ENCODE results near the gene TIMM21. TPM values are rescaled to one million over a fixed set of nuclear protein-coding genes. Genes with fewer than 3 reads are reported as not detected.

TIMM21 gene, protein sequence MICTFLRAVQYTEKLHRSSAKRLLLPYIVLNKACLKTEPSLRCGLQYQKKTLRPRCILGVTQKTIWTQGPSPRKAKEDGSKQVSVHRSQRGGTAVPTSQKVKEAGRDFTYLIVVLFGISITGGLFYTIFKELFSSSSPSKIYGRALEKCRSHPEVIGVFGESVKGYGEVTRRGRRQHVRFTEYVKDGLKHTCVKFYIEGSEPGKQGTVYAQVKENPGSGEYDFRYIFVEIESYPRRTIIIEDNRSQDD
- polyA plus RNA-seq (2013, experiment 1 of 2): 18.1 TPM
- 17.0 TPM for polyA plus RNA-seq (2013, experiment 2 of 2)

DNA sequence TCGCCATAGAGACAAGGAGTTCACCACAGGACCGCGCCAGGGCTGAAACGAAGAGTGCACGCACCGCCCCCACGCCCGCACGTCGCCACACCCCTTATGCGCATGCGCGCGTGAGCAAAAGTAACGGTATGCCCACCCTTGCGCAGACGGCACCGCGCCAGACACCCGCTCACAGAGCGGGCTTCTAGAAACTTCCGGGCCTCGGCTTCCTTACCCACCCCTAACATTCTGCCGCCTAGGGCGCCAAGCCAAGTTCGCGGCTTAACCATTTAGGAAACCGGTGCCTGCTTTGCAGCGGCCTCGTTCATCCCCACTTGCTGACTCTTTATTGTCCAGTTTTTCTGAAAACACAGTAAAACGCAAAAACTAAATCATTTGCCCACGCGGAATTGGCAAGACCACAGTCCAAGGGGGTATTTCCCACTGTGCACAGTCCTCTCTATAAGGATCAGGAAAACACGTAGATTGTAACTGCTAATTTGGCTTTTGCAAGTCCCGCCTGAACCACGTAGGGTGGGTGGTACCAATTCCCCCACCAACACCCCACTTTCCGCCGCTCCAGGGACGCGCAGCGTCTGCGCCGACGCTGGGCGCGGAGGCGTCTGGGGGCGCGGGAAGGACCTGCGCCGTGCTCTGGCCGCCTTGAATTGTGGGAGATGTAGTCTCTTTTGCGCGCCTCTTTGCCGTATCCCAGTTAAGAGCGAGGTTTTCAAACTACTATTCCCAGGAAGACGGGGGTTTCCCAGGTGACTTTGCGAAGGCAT lies at the start of gene TIMM21, which contains the start of gene FBXO15:
Gene TIMM21, plus strand, starts transcription at position 745 of the 764 bp plus-strand sequence. CDS start 286 bp downstream, outside the sequence.
Gene FBXO15, minus strand, starts transcription at position 56 of the 764 bp plus-strand sequence. Its CDS starts 49 bp downstream, at position 7.
- Histone ChIP-seq H3K9ac (ENCODE audit: low read length) (peak within 1 kb of the TSS; percentile 95), H3K4me2 (ENCODE audit: low read length, poor library complexity, severe bottlenecking) (peak within 1 kb of the TSS; percentile 97), H4K8ac (ENCODE audit: low read length) (peak within 1 kb of the TSS; percentile 87), H2BK12ac (ENCODE audit: low read length in 2 of 2) (peak within 1 kb of the TSS in 1 of 2 experiments; percentile 21), H2BK120ac (ENCODE audit: low read depth, low read length) (peak within 1 kb of the TSS; percentile 73), H3K27ac (ENCODE audit: low read length, poor library complexity, severe bottlenecking) (peak within 1 kb of the TSS; percentile 91), H2AFZ (ENCODE audit: low read depth, low read length) (peak within 1 kb of the TSS; percentile 47), H3K27me3 (ENCODE audit: control insufficient read depth in 1 of 2, insufficient read depth in 1 of 2, low read length in 2 of 2) (no peaks in the 10 kb centered on the region), H3K4me3 (ENCODE audit: insufficient read depth in 1 of 2, low read depth in 1 of 2, low read length in 2 of 2) (peak within 1 kb of the TSS; percentile 65 to 96), H3K4ac (ENCODE audit: low read depth in 1 of 2, low read length in 2 of 2) (peak within 1 kb of the TSS; percentile 60 to 75), H3K79me1 (replicated peaks; ENCODE audit: low read length, poor library complexity, severe bottlenecking) (peaks cover 23% of the 10 kb centered on the region), H3K14ac (ENCODE audit: low read length in 2 of 2) (no peak within 1 kb of the TSS), H3K9me3 (ENCODE audit: control insufficient read depth, low read length) (no peaks in the 10 kb centered on the region), H2BK15ac (ENCODE audit: low read depth, poor library complexity, severe bottlenecking) (peak within 1 kb of the TSS; percentile 65), H3K23ac (ENCODE audit: low read length in 2 of 2) (no peak within 1 kb of the TSS), H2AK5ac (ENCODE audit: low read length, severe bottlenecking) (peak within 1 kb of the TSS; percentile 33), H3K4me1 (ENCODE audit: control insufficient read depth, insufficient read depth, low read depth, low read length) (peaks cover 14% of the 10 kb centered on the region), H4K91ac (ENCODE audit: low read length) (peak within 1 kb of the TSS; percentile 48), H3K18ac (ENCODE audit: low read depth in 1 of 2, low read length in 2 of 2) (peak within 1 kb of the TSS; percentile 69 to 84), H3K36me3 (ENCODE audit: control insufficient read depth in 1 of 2, insufficient read depth in 2 of 2, low read depth in 1 of 2, low read length in 2 of 2) (peaks cover 4 to 18% of the 10 kb centered on the region in 2 experiments), H2BK5ac (ENCODE audit: low read depth, low read length, poor library complexity, severe bottlenecking) (no peak within 1 kb of the TSS)
- DNase-seq: peak; percentile 98
- under 1% methylated on average over 55 of the region's 58 CpGs for WGBS

DNA sequence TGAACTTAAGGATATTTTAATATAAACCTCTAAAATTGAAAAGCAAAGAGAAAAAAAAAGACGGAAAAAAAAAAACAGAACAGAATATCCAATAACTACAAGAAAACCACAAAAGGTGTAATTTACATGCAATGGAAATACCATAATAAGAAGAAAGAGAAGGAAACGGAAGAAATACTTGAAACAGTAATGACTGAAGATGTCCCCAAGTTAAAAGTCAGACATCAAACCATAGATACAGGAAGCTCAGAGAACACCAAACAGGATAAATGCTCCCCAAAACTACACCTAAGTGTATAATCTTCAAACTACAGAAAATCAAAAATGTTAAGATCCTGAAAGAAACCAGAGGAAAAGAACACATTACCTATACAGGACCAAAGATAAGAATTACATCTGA lies 39.9 kb upstream of the TIMM21 start:
- H3K4me2 ChIP-seq (ENCODE audit: low read length, poor library complexity, severe bottlenecking): no peak overlapping the region
- H4K8ac ChIP-seq (ENCODE audit: low read length): no peak overlapping the region
- H3K14ac ChIP-seq (ENCODE audit: low read length in 2 of 2): no peak overlapping the region
- H2AFZ ChIP-seq (ENCODE audit: low read depth, low read length): no peak overlapping the region
- no peak overlapping the region for H2BK12ac ChIP-seq (ENCODE audit: low read length in 2 of 2)
- no peaks in the 10 kb centered on the region for H3K79me1 ChIP-seq (replicated peaks; ENCODE audit: low read length, poor library complexity, severe bottlenecking)
- no peak overlapping the region for H2BK15ac ChIP-seq (ENCODE audit: low read depth, poor library complexity, severe bottlenecking)
- H2BK120ac ChIP-seq (ENCODE audit: low read depth, low read length): no peak overlapping the region
- H2AK5ac ChIP-seq (ENCODE audit: low read length, severe bottlenecking): no peak overlapping the region
- no peak overlapping the region for H3K4me3 ChIP-seq (ENCODE audit: insufficient read depth in 1 of 2, low read depth in 1 of 2, low read length in 2 of 2)
- H3K4ac ChIP-seq (ENCODE audit: low read depth in 1 of 2, low read length in 2 of 2): no peak overlapping the region
- no CpG with 5 or more reads among the region's 2 CpGs for WGBS
- no peaks in the 10 kb centered on the region for H3K27me3 ChIP-seq (ENCODE audit: control insufficient read depth in 1 of 2, insufficient read depth in 1 of 2, low read length in 2 of 2)
- H2BK5ac ChIP-seq (ENCODE audit: low read depth, low read length, poor library complexity, severe bottlenecking): no peak overlapping the region
- H3K36me3 ChIP-seq (ENCODE audit: control insufficient read depth in 1 of 2, insufficient read depth in 2 of 2, low read depth in 1 of 2, low read length in 2 of 2): no peaks in the 10 kb centered on the region
- no peak overlapping the region for H3K18ac ChIP-seq (ENCODE audit: low read depth in 1 of 2, low read length in 2 of 2)
- H3K9ac ChIP-seq (ENCODE audit: low read length): no peak overlapping the region
- no peak overlapping the region for H3K27ac ChIP-seq (ENCODE audit: low read length, poor library complexity, severe bottlenecking)
- no peak for DNase-seq
- no peak overlapping the region for H3K23ac ChIP-seq (ENCODE audit: low read length in 2 of 2)
- H3K9me3 ChIP-seq (ENCODE audit: control insufficient read depth, low read length): peaks cover 17% of the 10 kb centered on the region
- H4K91ac ChIP-seq (ENCODE audit: low read length): no peak overlapping the region
- no peaks in the 10 kb centered on the region for H3K4me1 ChIP-seq (ENCODE audit: control insufficient read depth, insufficient read depth, low read depth, low read length)

DNA sequence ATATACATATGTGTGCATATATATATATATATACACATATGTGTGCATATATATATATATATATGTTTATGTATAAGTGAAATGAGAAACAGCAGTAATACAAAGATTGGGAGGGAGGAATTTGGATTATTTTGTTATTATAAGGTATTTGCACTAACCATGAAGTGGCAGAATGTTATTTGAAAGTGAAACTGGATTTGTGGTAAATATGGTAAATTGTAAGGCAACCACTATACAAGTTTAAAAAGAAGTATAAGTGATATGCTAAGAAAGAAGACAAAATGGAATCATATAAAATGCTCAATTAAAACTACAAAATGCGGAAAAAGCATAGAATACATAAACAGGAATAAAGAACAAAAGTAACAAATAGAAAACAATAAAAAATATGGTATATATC lies 38.2 kb upstream of the TIMM21 start:
- H3K4ac ChIP-seq (ENCODE audit: low read depth in 1 of 2, low read length in 2 of 2): no peak overlapping the region
- no peaks in the 10 kb centered on the region for H3K4me1 ChIP-seq (ENCODE audit: control insufficient read depth, insufficient read depth, low read depth, low read length)
- no peak for DNase-seq
- H3K9me3 ChIP-seq (ENCODE audit: control insufficient read depth, low read length): peaks cover 14% of the 10 kb centered on the region
- H3K36me3 ChIP-seq (ENCODE audit: control insufficient read depth in 1 of 2, insufficient read depth in 2 of 2, low read depth in 1 of 2, low read length in 2 of 2): no peaks in the 10 kb centered on the region
- no peak overlapping the region for H3K27ac ChIP-seq (ENCODE audit: low read length, poor library complexity, severe bottlenecking)
- H2BK12ac ChIP-seq (ENCODE audit: low read length in 2 of 2): no peak overlapping the region
- no peaks in the 10 kb centered on the region for H3K27me3 ChIP-seq (ENCODE audit: control insufficient read depth in 1 of 2, insufficient read depth in 1 of 2, low read length in 2 of 2)
- no peak overlapping the region for H4K8ac ChIP-seq (ENCODE audit: low read length)
- whole genome bisulfite sequencing: no CpG with 5 or more reads among the region's 1 CpG
- H3K4me3 ChIP-seq (ENCODE audit: insufficient read depth in 1 of 2, low read depth in 1 of 2, low read length in 2 of 2): no peak overlapping the region
- H3K18ac ChIP-seq (ENCODE audit: low read depth in 1 of 2, low read length in 2 of 2): no peak overlapping the region
- no peak overlapping the region for H3K14ac ChIP-seq (ENCODE audit: low read length in 2 of 2)
- no peak overlapping the region for H2AK5ac ChIP-seq (ENCODE audit: low read length, severe bottlenecking)
- H3K4me2 ChIP-seq (ENCODE audit: low read length, poor library complexity, severe bottlenecking): no peak overlapping the region
- H2AFZ ChIP-seq (ENCODE audit: low read depth, low read length): no peak overlapping the region
- H4K91ac ChIP-seq (ENCODE audit: low read length): no peak overlapping the region
- no peak overlapping the region for H2BK15ac ChIP-seq (ENCODE audit: low read depth, poor library complexity, severe bottlenecking)
- no peak overlapping the region for H3K23ac ChIP-seq (ENCODE audit: low read length in 2 of 2)
- no peak overlapping the region for H2BK5ac ChIP-seq (ENCODE audit: low read depth, low read length, poor library complexity, severe bottlenecking)
- H2BK120ac ChIP-seq (ENCODE audit: low read depth, low read length): no peak overlapping the region
- no peak overlapping the region for H3K9ac ChIP-seq (ENCODE audit: low read length)
- no peaks in the 10 kb centered on the region for H3K79me1 ChIP-seq (replicated peaks; ENCODE audit: low read length, poor library complexity, severe bottlenecking)

DNA sequence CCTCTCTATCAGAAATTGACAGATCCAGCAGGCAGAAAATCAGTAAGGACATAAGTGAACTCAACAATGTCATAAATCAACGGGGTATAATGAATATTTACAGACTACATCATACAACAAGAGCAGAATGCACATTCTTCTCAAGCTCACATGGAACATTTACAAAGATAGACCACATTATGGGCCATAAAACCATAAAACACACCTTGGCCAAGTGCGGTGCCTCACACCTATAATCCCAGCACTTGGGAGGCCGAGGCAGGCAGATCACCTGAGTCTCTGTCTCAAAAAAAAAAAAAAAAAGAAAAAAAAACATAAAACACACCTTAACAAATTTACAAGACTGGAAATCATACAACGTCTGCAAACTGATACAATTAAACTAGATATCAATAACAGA lies 37.3 kb upstream of the TIMM21 start:
- Histone ChIP-seq H3K14ac (ENCODE audit: low read length in 2 of 2) (no peak overlapping the region), H3K4me1 (ENCODE audit: control insufficient read depth, insufficient read depth, low read depth, low read length) (no peaks in the 10 kb centered on the region), H3K18ac (ENCODE audit: low read depth in 1 of 2, low read length in 2 of 2) (no peak overlapping the region), H3K27ac (ENCODE audit: low read length, poor library complexity, severe bottlenecking) (no peak overlapping the region), H3K4ac (ENCODE audit: low read depth in 1 of 2, low read length in 2 of 2) (no peak overlapping the region), H3K9me3 (ENCODE audit: control insufficient read depth, low read length) (peaks cover 14% of the 10 kb centered on the region), H4K91ac (ENCODE audit: low read length) (no peak overlapping the region), H2BK15ac (ENCODE audit: low read depth, poor library complexity, severe bottlenecking) (no peak overlapping the region), H3K4me3 (ENCODE audit: insufficient read depth in 1 of 2, low read depth in 1 of 2, low read length in 2 of 2) (no peak overlapping the region), H2AK5ac (ENCODE audit: low read length, severe bottlenecking) (no peak overlapping the region), H2BK12ac (ENCODE audit: low read length in 2 of 2) (no peak overlapping the region), H2AFZ (ENCODE audit: low read depth, low read length) (no peak overlapping the region), H3K4me2 (ENCODE audit: low read length, poor library complexity, severe bottlenecking) (no peak overlapping the region), H2BK5ac (ENCODE audit: low read depth, low read length, poor library complexity, severe bottlenecking) (no peak overlapping the region), H3K79me1 (replicated peaks; ENCODE audit: low read length, poor library complexity, severe bottlenecking) (no peaks in the 10 kb centered on the region), H3K36me3 (ENCODE audit: control insufficient read depth in 1 of 2, insufficient read depth in 2 of 2, low read depth in 1 of 2, low read length in 2 of 2) (no peaks in the 10 kb centered on the region), H4K8ac (ENCODE audit: low read length) (no peak overlapping the region), H3K9ac (ENCODE audit: low read length) (no peak overlapping the region), H3K23ac (ENCODE audit: low read length in 2 of 2) (no peak overlapping the region), H2BK120ac (ENCODE audit: low read depth, low read length) (no peak overlapping the region), H3K27me3 (ENCODE audit: control insufficient read depth in 1 of 2, insufficient read depth in 1 of 2, low read length in 2 of 2) (no peaks in the 10 kb centered on the region)
- no peak for DNase-seq
- WGBS: 99% methylated on average over 3 of the region's 4 CpGs

Data from mesenchymal stem cell (in vitro differentiated cells and primary cell).